Endodermal cell (in vitro differentiated cells): ENCODE results near the gene SENP1. TPM values are rescaled to one million over a fixed set of nuclear protein-coding genes. Genes with fewer than 3 reads are reported as not detected.

ENCODE experiments used
- DNase-seq: peaks from one replicate; pipeline ENCODE4 v3.0.0-alpha.2; 2017
- H3K27ac ChIP-seq: 2 replicates; pipeline ENCODE4 v1.5.1; 2013; ENCODE audit warnings: mild to moderate bottlenecking, low read depth, low read length, moderate library complexity
- H3K27me3 ChIP-seq: 2 replicates; pipeline ENCODE4 v1.6.1; 2013; ENCODE audit warnings: mild to moderate bottlenecking, low read length, moderate library complexity; ENCODE audit not compliant: insufficient read depth, control insufficient read depth, poor library complexity, severe bottlenecking
- H3K36me3 ChIP-seq: 2 replicates; pipeline ENCODE4 v1.7.0; 2013; ENCODE audit warnings: mild to moderate bottlenecking, low read length, moderate library complexity; ENCODE audit not compliant: control insufficient read depth, insufficient read depth
- H3K4me1 ChIP-seq: one replicate; pipeline ENCODE4 v1.7.0; 2013; ENCODE audit warnings: low read length; ENCODE audit not compliant: control insufficient read depth, insufficient read depth
- H3K4me3 ChIP-seq: 2 replicates; pipeline ENCODE4 v1.5.1; 2013; ENCODE audit warnings: mild to moderate bottlenecking, low read length, moderate library complexity
- H3K9ac ChIP-seq: 2 replicates; pipeline ENCODE4 v1.6.1; 2013; ENCODE audit warnings: mild to moderate bottlenecking, low read length, moderate library complexity; ENCODE audit not compliant: poor library complexity, severe bottlenecking; ENCODE audit errors: extremely low read depth
- H3K9me3 ChIP-seq: 2 replicates; pipeline ENCODE4 v1.6.1; 2013; ENCODE audit warnings: mild to moderate bottlenecking, low read length, moderate library complexity; ENCODE audit not compliant: control insufficient read depth
- H3K27ac Mint-ChIP-seq: 2 replicates; pipeline ENCODE4 v1.8.0; 2020; ENCODE audit warnings: mixed read lengths
- H3K27me3 Mint-ChIP-seq: 2 replicates; pipeline ENCODE4 v1.8.0; 2021; ENCODE audit warnings: mild to moderate bottlenecking, mixed read lengths; ENCODE audit not compliant: insufficient read depth
- H3K36me3 Mint-ChIP-seq: 2 replicates; pipeline ENCODE4 v1.8.0; 2020; ENCODE audit warnings: low read depth, mixed read lengths
- H3K4me1 Mint-ChIP-seq: 2 replicates; pipeline ENCODE4 v1.8.0; 2020; ENCODE audit warnings: mixed read lengths
- H3K4me3 Mint-ChIP-seq: 2 replicates; pipeline ENCODE4 v1.8.0; 2020; ENCODE audit warnings: mild to moderate bottlenecking, moderate library complexity, mixed read lengths
- H3K9me3 Mint-ChIP-seq: 2 replicates; pipeline ENCODE4 v1.8.0; 2020; ENCODE audit warnings: mild to moderate bottlenecking, mixed read lengths
- WGBS, 2 experiments: methylation state at CpG; one replicate each; pipeline versions ENCODE4 v1.1.5 to v1.1.7; 2013; ENCODE audit warnings: missing lambda C conversion rate in 2 of 2, mixed read lengths in 1 of 2; ENCODE audit not compliant: insufficient coverage in 1 of 2, insufficient read length in 1 of 2; 5-methylcytosine and 5-hydroxymethylcytosine counted together
- microRNA-seq: library from miRNA; unstranded; fragments of <30 nt; microRNA quantifications from one replicate; pipeline ENCODE4 v1.2.0, GENCODE V29; 2020; ENCODE audit warnings: borderline microRNAs expressed
- total RNA-seq, 2 donors: library from RNA; stranded (reverse); fragmentation: NEBNext Ultra II Directional in 1 of 2; extraction: Animal tissue kit (Norgen Biotek cat#: 25700) in 1 of 2; gene quantifications; 2 replicates in 1 of 2; 3 replicates in 1 of 2; pipeline ENCODE4 v1.2.1, GENCODE V29; 2021
- TF ChIP-seq, protein P1 (sequence below): fragments of 200-600 bp; sonication (generic); conservative IDR thresholded peaks from 2 replicates; pipeline ENCODE4 v1.5.0; 2021; ENCODE audit warnings: antibody characterized with exemption, mild to moderate bottlenecking

SENP1 gene
- total RNA-seq, 2 donors from 2014 or later = 30.6 to 39.6 TPM

DNA sequence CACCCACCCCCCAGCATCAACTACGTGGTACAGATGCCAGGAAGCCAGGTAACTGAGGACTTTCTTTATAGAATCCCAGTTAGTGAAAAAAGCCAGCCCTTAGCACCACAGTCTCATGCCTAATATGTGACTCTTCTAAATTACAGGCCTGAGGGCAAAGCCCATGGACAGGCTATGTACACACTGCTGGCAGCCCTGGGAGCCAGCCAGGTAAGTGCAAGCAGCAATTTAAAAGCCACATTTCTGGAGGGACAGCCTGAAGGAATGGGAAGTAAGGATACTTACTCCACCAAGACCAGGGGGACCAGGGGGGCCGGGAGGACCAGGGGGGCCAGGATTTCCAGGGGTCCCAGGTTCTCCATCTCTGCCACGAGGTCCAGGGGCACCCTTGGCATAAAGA, 108.6 kb downstream of the SENP1 start:
- 78 to 86% methylated on average over 3 of the region's 3 CpGs for WGBS, 2 experiments
- H3K9me3 Mint-ChIP-seq = no peaks in the 10 kb centered on the region
- peaks cover 84% of the 10 kb centered on the region for H3K27me3 ChIP-seq
- no peak for DNase-seq
- TF ChIP-seq, protein P1, sequence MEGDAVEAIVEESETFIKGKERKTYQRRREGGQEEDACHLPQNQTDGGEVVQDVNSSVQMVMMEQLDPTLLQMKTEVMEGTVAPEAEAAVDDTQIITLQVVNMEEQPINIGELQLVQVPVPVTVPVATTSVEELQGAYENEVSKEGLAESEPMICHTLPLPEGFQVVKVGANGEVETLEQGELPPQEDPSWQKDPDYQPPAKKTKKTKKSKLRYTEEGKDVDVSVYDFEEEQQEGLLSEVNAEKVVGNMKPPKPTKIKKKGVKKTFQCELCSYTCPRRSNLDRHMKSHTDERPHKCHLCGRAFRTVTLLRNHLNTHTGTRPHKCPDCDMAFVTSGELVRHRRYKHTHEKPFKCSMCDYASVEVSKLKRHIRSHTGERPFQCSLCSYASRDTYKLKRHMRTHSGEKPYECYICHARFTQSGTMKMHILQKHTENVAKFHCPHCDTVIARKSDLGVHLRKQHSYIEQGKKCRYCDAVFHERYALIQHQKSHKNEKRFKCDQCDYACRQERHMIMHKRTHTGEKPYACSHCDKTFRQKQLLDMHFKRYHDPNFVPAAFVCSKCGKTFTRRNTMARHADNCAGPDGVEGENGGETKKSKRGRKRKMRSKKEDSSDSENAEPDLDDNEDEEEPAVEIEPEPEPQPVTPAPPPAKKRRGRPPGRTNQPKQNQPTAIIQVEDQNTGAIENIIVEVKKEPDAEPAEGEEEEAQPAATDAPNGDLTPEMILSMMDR = no peak
- H3K36me3 Mint-ChIP-seq = no peaks in the 10 kb centered on the region
- H3K27ac Mint-ChIP-seq = no peak overlapping the region
- H3K27ac ChIP-seq = no peak overlapping the region
- no peaks in the 10 kb centered on the region for H3K9me3 ChIP-seq
- no peaks in the 10 kb centered on the region for H3K4me1 ChIP-seq
- H3K4me3 Mint-ChIP-seq = no peak overlapping the region
- no peak overlapping the region for H3K9ac ChIP-seq
- H3K27me3 Mint-ChIP-seq = peaks cover 100% of the 10 kb centered on the region
- H3K4me3 ChIP-seq = no peak overlapping the region
- H3K36me3 ChIP-seq = peaks cover 17% of the 10 kb centered on the region
- H3K4me1 Mint-ChIP-seq = peaks cover 13% of the 10 kb centered on the region

DNA sequence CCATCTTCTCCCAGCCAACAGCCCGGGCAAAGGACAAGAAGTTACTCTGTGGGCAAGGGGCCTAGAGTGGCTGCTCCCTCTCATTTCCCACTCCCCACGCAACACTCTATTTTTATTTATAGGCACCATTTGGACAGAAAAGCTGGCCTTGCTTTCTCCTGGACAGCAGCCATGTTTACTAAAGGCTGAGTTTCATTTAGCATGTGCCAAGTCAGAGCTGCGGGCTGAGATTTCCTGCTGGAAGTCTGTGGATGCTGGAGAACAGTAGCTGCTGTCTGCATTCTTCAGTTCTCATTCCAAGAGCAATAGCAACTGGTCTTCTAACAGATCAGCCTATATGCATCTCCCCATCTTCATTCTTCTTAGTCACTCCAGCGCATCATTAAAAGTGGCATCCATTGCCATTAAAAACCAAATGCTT, 109.9 kb downstream of the SENP1 start:
- Histone ChIP-seq H3K9ac (no peak overlapping the region), H3K36me3 (peaks cover 22% of the 10 kb centered on the region), H3K4me1 (no peaks in the 10 kb centered on the region), H3K27ac (no peak overlapping the region), H3K27me3 (peaks cover 75% of the 10 kb centered on the region), H3K9me3 (no peaks in the 10 kb centered on the region), H3K4me3 (no peak overlapping the region)
- Mint-ChIP-seq H3K36me3 (no peaks in the 10 kb centered on the region), H3K27me3 (peaks cover 100% of the 10 kb centered on the region), H3K9me3 (no peaks in the 10 kb centered on the region), H3K4me3 (no peak overlapping the region), H3K4me1 (peaks cover 9% of the 10 kb centered on the region), H3K27ac (no peak overlapping the region)
- TF ChIP-seq, protein P1 = no peak
- WGBS, 2 experiments = 88 to 96% methylated on average over 4 of the region's 4 CpGs
- no peak for DNase-seq

DNA sequence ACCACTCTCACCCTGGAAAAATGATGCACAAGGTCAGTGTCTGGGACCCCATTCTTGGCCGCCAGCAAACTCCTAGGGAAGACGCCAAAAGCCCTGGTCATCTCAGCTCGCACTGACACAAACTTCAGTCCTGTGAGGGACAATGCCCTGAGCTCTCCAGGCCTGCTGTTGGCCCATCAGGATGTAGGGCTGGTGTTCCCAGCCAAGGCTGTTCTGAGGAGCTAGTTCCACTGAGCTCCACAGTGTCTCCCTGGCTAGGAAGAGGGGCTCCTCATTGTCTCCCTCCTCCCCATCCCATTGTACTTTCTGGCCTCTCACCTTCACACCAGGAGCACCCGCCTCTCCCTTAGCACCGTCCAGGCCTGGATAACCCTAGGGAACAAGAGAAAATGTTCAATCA, 112.4 kb downstream of the SENP1 start:
- Histone ChIP-seq H3K27me3 (peaks cover 52% of the 10 kb centered on the region), H3K9me3 (no peaks in the 10 kb centered on the region), H3K4me3 (no peak overlapping the region), H3K9ac (no peak overlapping the region), H3K36me3 (peaks cover 22% of the 10 kb centered on the region), H3K27ac (no peak overlapping the region), H3K4me1 (no peaks in the 10 kb centered on the region)
- Mint-ChIP-seq H3K36me3 (no peaks in the 10 kb centered on the region), H3K4me1 (peaks cover 8% of the 10 kb centered on the region), H3K4me3 (no peak overlapping the region), H3K9me3 (no peaks in the 10 kb centered on the region), H3K27me3 (peaks cover 99% of the 10 kb centered on the region), H3K27ac (no peak overlapping the region)
- 89 to 98% methylated on average over 5 of the region's 5 CpGs for WGBS, 2 experiments
- TF ChIP-seq, protein P1 = no peak
- DNase-seq = no peak

Small RNA genes within 50 kb of the gene (microRNA-seq; reads per million reads assigned to microRNA genes)
- gene MIR6505 = 0.44 reads per million

Other genes with a start within 250 kb of the SENP1 start
- under 1 TPM in 1 of 2 donors, not detected in 1; 0.04 TPM for gene VDR, start 201.1 kb downstream of the SENP1 start, total RNA-seq
- 10 to 100 TPM; 17.3 to 61.6 TPM for gene TMEM106C, start 142.5 kb downstream of the SENP1 start, total RNA-seq
- gene COL2A1, start 101.6 kb downstream of the SENP1 start, total RNA-seq = 10 to 100 TPM; 12.4 to 21.0 TPM
- 100 to 1,000 TPM in 1 of 2 donors, 10 to 100 TPM in 1; 90.0 to 107 TPM for gene PFKM, start 13.3 kb upstream of the SENP1 start, total RNA-seq
- gene ASB8, start 51.4 kb upstream of the SENP1 start, total RNA-seq = 1 to 10 TPM; 7.1 to 9.0 TPM
- gene CCDC184, start 77.6 kb upstream of the SENP1 start, total RNA-seq = not detected
- gene OR10AD1, start 97.2 kb upstream of the SENP1 start, total RNA-seq = not detected
- gene ZNF641, start 244.8 kb upstream of the SENP1 start, total RNA-seq = 10 to 100 TPM in 1 of 2 donors, 1 to 10 TPM in 1; 9.4 to 12.5 TPM